Astrocyte (in vitro differentiated cells and primary cell): ENCODE data around the gene CPLX1.

Experiments used
- EZH2 ChIP-seq: IDR thresholded peaks from 2 replicates; pipeline ENCODE4 v1.6.1; 2012; ENCODE audit warnings: mild to moderate bottlenecking, low read length, inconsistent platforms; ENCODE audit not compliant: insufficient read depth
- TF ChIP-seq, protein P1 (sequence below): IDR thresholded peaks from 2 replicates; pipeline ENCODE4 v1.5.1; 2011; ENCODE audit warnings: low read depth, mild to moderate bottlenecking, inconsistent platforms, low read length, moderate library complexity; ENCODE audit not compliant: insufficient read depth

DNA sequence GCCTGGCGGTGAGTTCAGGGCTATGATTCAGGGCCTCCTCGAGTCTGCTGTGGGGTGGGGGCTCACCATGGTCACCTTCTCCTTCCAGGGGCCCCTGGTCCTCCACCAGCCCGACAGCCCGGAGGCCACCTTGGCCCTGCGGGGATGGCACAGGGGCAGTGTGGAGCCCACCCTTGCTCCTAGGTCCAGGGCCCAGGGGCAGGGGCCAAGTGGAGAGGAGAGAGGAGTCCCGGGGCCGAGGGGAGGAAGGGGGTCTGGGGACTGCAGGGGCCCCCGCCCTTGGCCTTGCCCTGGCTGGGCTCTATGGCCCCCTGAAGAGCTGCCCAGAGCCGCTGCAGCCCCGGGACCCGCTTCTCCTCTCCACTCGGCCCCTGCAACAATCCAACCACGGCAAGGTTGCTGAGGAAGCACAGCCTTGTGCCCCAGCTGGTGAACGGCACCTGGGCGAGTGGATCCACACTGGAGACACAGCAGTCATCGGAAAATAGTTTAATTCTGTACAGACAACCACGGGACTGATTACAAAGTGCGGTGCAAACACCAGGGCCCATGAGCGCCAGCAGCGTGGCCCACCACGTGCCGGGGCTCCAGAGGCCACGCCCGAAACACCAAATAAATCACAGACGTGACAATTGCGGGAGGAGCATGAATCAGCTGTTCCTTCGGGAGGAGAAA lies 23.0 kb upstream of the CPLX1 start:
- TF ChIP-seq EZH2 = no peak
- TF ChIP-seq, protein P1, sequence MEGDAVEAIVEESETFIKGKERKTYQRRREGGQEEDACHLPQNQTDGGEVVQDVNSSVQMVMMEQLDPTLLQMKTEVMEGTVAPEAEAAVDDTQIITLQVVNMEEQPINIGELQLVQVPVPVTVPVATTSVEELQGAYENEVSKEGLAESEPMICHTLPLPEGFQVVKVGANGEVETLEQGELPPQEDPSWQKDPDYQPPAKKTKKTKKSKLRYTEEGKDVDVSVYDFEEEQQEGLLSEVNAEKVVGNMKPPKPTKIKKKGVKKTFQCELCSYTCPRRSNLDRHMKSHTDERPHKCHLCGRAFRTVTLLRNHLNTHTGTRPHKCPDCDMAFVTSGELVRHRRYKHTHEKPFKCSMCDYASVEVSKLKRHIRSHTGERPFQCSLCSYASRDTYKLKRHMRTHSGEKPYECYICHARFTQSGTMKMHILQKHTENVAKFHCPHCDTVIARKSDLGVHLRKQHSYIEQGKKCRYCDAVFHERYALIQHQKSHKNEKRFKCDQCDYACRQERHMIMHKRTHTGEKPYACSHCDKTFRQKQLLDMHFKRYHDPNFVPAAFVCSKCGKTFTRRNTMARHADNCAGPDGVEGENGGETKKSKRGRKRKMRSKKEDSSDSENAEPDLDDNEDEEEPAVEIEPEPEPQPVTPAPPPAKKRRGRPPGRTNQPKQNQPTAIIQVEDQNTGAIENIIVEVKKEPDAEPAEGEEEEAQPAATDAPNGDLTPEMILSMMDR = no peak
